ENCODE results near the gene MEIS2. TPM values are rescaled to one million over a fixed set of nuclear protein-coding genes. Genes with fewer than 3 reads are reported as not detected.

The MEIS2 gene
- total RNA-seq, 2 donors from 2014 or later, result 24.3 to 29.8 TPM

DNA sequence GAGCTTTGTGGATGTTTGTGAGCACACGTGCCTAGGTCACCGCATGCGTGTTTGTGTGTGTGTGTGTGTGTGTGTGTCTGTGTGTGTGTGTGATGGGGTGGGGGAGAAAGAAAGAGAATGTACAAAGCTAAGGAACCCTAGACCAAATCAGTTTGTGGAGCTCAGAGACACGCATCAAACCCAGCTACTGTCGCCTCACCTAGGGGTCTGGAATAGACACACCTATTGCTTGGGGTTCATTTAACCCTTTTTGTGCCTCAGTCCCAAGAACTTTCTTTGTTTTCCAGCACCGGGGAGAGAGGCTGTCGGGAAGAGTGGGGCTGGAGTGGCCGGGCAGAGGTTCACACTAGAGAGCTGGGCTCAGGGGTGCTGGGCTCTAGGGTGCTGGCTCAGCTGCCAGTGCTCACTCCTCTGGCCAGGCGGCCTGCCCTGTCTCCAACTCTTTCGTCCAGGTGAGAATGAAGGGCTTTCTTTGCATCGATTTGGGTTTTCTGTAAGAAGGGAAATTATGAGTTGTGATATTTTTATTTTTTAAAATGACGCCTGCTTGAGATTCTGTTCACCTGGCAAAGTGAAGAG lies 221.6 kb downstream of the MEIS2 start:
- no peak for DNase-seq (ENCODE audit: low spot score)
- Histone ChIP-seq H3K4me3 (peak overlapping the region in 1 of 2 donors; percentile 40), H3K27me3 (peaks cover 39 to 40% of the 10 kb centered on the region in 2 donors)

DNA sequence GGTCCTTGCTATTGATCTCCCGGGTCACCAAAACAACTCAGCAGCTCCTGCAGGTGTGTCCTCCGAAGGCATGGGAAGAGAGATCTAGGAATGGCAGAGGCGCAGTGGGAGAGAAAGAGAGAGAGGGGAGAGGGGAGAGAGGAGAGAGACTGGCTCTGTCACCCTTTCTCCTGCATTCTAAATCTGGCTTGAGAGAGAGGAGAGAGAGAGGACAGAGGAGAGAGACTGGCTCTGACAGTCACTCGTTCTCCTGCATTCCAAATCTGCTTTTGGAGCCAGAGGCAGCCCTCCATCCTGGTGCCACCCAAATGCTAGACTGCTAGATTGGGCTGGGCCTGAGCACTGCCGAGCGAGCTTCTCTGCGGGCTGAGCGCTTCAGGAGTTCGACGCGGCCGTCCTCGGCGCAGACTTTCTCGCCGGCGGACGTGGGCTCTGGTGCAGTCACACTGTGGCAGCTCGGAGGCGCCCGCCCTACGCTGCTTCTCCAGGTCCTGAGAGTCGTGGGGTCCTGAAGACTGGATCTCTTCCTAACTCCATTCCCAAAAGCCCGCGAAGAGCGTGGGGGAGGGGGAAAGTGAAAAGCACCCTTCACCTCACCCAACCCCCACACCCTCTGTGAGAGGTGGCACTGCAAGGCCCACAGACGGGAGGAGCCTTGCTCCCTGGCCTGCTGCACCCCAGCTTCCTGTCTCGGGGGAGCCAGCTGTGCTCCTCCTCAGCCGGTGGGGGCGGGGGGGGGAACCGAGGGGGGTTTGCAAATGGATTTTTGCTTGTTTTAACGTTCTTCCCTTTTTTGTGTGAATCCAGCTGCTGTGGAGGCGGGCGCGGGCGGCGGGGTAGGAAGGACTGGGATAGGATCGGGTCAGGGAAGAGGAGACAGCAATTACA lies 222.3 kb downstream of the MEIS2 start:
- Histone ChIP-seq H3K36me3 (no peaks in the 10 kb centered on the region), H3K27me3 (peaks cover 34% of the 10 kb centered on the region in 2 donors), H3K4me3 (peak overlapping the region; percentile 7 to 40), H3K9me3 (no peaks in the 10 kb centered on the region), H3K4me1 (peaks cover 0 to 29% of the 10 kb centered on the region in 2 donors), H3K27ac (no peak overlapping the region)
- TF ChIP-seq, protein P1, sequence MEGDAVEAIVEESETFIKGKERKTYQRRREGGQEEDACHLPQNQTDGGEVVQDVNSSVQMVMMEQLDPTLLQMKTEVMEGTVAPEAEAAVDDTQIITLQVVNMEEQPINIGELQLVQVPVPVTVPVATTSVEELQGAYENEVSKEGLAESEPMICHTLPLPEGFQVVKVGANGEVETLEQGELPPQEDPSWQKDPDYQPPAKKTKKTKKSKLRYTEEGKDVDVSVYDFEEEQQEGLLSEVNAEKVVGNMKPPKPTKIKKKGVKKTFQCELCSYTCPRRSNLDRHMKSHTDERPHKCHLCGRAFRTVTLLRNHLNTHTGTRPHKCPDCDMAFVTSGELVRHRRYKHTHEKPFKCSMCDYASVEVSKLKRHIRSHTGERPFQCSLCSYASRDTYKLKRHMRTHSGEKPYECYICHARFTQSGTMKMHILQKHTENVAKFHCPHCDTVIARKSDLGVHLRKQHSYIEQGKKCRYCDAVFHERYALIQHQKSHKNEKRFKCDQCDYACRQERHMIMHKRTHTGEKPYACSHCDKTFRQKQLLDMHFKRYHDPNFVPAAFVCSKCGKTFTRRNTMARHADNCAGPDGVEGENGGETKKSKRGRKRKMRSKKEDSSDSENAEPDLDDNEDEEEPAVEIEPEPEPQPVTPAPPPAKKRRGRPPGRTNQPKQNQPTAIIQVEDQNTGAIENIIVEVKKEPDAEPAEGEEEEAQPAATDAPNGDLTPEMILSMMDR (IDR thresholded peaks at IDR 0.05), result no peak
- DNase-seq (ENCODE audit: low spot score), result no peak

More for the DNA sequence above, 221.6 kb downstream of the MEIS2 start:
- Histone ChIP-seq H3K36me3 (no peaks in the 10 kb centered on the region), H3K27ac (no peak overlapping the region), H3K9me3 (no peaks in the 10 kb centered on the region), H3K4me1 (peaks cover 0 to 37% of the 10 kb centered on the region in 2 donors)
- TF ChIP-seq, protein P1 (IDR thresholded peaks at IDR 0.05), result no peak

DNA sequence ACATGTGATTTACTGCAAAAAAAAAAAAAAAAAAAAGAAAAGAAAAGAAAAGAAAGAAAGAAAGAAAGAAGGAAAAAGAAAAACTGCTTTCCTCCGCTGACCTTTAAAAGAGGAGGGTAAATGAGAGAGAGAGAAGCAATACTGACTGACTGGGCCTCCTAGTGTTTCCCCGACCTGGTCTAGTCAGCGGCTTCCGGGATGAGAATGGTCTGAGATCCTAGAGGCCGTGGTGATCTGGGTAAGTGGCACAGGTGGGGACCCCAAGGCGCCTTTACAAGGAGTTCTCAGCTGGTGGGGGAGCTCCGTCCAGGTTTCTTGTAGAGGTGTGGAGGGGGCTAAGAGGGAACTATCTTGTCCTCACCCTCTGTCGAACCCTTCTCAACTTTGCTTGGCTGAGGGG lies 223.1 kb downstream of the MEIS2 start:
- Histone ChIP-seq H3K36me3 (no peaks in the 10 kb centered on the region), H3K27ac (no peak overlapping the region), H3K4me3 (no peak overlapping the region), H3K9me3 (no peaks in the 10 kb centered on the region), H3K4me1 (peaks cover 0 to 22% of the 10 kb centered on the region in 2 donors), H3K27me3 (peaks cover 27 to 29% of the 10 kb centered on the region in 2 donors)
- TF ChIP-seq, protein P1 (IDR thresholded peaks at IDR 0.05), result no peak
- no peak for DNase-seq (ENCODE audit: low spot score)

DNA sequence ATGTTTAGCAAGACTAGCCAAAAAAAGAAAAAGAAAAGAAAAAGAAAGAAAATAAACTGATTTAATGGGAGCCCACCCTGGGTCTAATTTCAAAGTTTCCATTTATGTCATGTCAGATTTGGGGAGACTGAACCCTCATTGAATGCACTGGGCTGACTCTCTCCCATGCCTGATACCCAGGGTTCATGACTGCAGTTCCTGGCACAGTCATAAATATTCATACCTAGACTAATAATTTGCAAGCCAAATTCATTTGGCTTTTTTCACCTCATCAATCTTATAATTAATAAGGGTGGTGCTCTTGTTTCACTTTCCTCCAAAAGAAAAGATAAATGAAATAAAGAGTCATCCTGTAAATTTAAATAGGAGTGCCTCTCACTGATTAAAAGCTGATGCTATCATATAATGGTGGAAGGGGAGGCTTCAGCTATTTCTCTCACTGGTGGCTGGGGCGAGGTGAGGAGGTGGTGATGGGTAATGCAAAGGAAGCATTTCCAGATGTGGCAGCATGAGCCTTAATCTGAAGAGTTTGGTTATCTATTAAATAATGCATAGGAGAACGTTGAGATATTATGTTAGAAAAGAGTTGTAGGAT lies 224.5 kb downstream of the MEIS2 start:
- no peaks in the 10 kb centered on the region for H3K9me3 ChIP-seq
- H3K27me3 ChIP-seq, result peaks cover 14 to 16% of the 10 kb centered on the region in 2 donors
- H3K4me3 ChIP-seq, result no peak overlapping the region
- peaks cover 0 to 21% of the 10 kb centered on the region in 2 donors for H3K4me1 ChIP-seq
- TF ChIP-seq, protein P1 (IDR thresholded peaks at IDR 0.05), result no peak
- H3K36me3 ChIP-seq, result no peaks in the 10 kb centered on the region
- no peak for DNase-seq (ENCODE audit: low spot score)
- no peak overlapping the region for H3K27ac ChIP-seq

DNA sequence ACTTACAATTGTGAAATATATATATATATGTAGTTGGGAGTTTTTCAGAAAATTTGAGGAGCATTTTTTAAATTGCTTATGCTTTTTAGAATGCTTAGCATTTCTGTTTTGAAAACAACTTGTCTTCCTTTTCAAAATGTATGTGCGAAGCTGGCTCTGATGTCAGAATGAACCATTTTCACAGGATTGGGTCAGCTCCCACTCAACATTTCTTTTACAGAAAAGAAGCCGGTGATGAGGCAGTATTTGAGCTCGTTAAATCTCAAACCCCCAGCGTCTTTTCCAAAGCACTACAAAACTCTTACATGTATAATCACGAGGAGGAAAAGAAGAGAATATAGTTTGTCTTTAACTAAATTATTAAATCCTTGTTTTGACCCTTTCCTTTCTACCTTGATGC lies 225.4 kb downstream of the MEIS2 start:
- Histone ChIP-seq H3K36me3 (no peaks in the 10 kb centered on the region), H3K27ac (no peak overlapping the region), H3K4me1 (peaks cover 0 to 13% of the 10 kb centered on the region in 2 donors), H3K4me3 (no peak overlapping the region), H3K9me3 (no peaks in the 10 kb centered on the region), H3K27me3 (peaks cover 5 to 7% of the 10 kb centered on the region in 2 donors)
- TF ChIP-seq, protein P1 (IDR thresholded peaks at IDR 0.05), result no peak
- no peak for DNase-seq (ENCODE audit: low spot score)
